ENCODE data around the gene C1orf52. TPM values are rescaled to one million over a fixed set of nuclear protein-coding genes. Genes with fewer than 3 reads are reported as not detected.

Gene C1orf52
- total and polyA plus RNA-seq, 9 of the 15 experiments (the other 6 are each of a cell fraction or from before 2014, with no cell fraction given): 17.0 to 38.5 (median 33.0) TPM

GRCh38 chr1:85276215-85276977 lies 16.9 kb upstream of the C1orf52 start, which contains the start of gene BCL10:
Gene BCL10 (minus strand): TSS chr1:85276632. CDS start chr1:85276352, 280 bp downstream.
- ATAC-seq (peak; percentile 99), FAIRE-seq (peak; percentile 98), DNase-seq (ENCODE audit: extremely low read depth in 1 of 4, low spot score in 3 of 4) (peak; percentile 96 to 98 (median 96))
- H3K79me2 ChIP-seq (ENCODE audit: control insufficient read depth, insufficient read depth, low read length): peaks cover 40% of the 10 kb centered on the region
- peak within 1 kb of the TSS; percentile 95 for H2AFZ ChIP-seq (ENCODE audit: low read depth, low read length)
- intact Hi-C loops (cut with micrococcal nuclease): no loop called here
- peaks cover 0 to 3% of the 10 kb centered on the region in 2 experiments; a peak in 2 of 5 replicates for H3K27me3 ChIP-seq (ENCODE audit: control insufficient read depth in 2 of 2, insufficient read depth in 2 of 2, low read length in 2 of 2)
- H3K4me1 ChIP-seq (replicated peaks in 1 of 2; ENCODE audit: control insufficient read depth in 2 of 2, insufficient read depth in 2 of 2, low read length in 2 of 2): peaks cover 15 to 16% of the 10 kb centered on the region in 2 experiments; a peak in 3 of 5 replicates
- in situ Hi-C loops (cut with MboI): no loop called here
- H3K36me3 ChIP-seq (ENCODE audit: control insufficient read depth, insufficient read depth, low read length): peaks cover 30% of the 10 kb centered on the region
- peak within 1 kb of the TSS; percentile 79 for H3K4me3 ChIP-seq
- H3K27ac ChIP-seq (ENCODE audit: extremely low read depth, low read depth, low read length): peak within 1 kb of the TSS; percentile 87
- no peaks in the 10 kb centered on the region for H3K9me1 ChIP-seq (ENCODE audit: control insufficient read depth, insufficient read depth, low read length)
- BruUV-seq (replicated peaks): no TSS peak
- ChIA-PET CTCF (ENCODE audit: low intra/inter-chr PET ratio) (interaction anchor here (0.7 kb wide), 1 partner anchor 331 kb away, joined by 3 read pairs; no protein-coding TSS in a partner anchor), POLR2A (interaction anchor here (0.7 to 1.5 kb wide), 14 partner anchors 9 to 917 kb away, joined by 3 to 5 read pairs (median 3); partner anchors contain the start of gene C1orf52)
- peak within 1 kb of the TSS; percentile 98 for H3K4me2 ChIP-seq (ENCODE audit: insufficient read depth, low read length)
- H3K9ac ChIP-seq (ENCODE audit: insufficient read depth in 1 of 2, low read depth in 2 of 2, low read length in 2 of 2): peak within 1 kb of the TSS; percentile 88 to 95
- H3K9me3 ChIP-seq (replicated peaks; ENCODE audit: control insufficient read depth, insufficient read depth, low read depth, low read length): no peaks in the 10 kb centered on the region
- 1% methylated on average over 42 of the region's 78 CpGs for WGBS (ENCODE audit: insufficient coverage, low coverage, missing lambda C conversion rate)
- no peaks in the 10 kb centered on the region for H4K20me1 ChIP-seq (replicated peaks; ENCODE audit: control insufficient read depth, insufficient read depth, low read length)
- TF ChIP-seq ZNF165 (CRISPR knock-in tag; IDR thresholded peaks at IDR 0.05; ENCODE audit: borderline replicate concordance) (no peak), BMI1 (IDR thresholded peaks at IDR 0.05; ENCODE audit: low read length) (no peak), ZNF239 (CRISPR knock-in tag; IDR thresholded peaks at IDR 0.05) (no peak; the same call in 1 of the 2 replicates), FOXJ2 (tag; IDR thresholded peaks at IDR 0.05) (no peak), E4F1 (CRISPR knock-in tag; IDR thresholded peaks at IDR 0.05; ENCODE audit: borderline replicate concordance) (no peak), CHD4 (IDR thresholded peaks at IDR 0.05; ENCODE audit: insufficient read depth, insufficient replicate concordance, low read depth, low read length, poor library complexity, severe bottlenecking) (no peak), ZBTB8A (IDR thresholded peaks at IDR 0.05; ENCODE audit: partially characterized antibody) (no peak), SIRT6 (IDR thresholded peaks at IDR 0.05; ENCODE audit: low read depth, low read length) (no peak), THRAP3 (IDR thresholded peaks at IDR 0.05; ENCODE audit: borderline replicate concordance) (no peak), POLR3G (IDR thresholded peaks at IDR 0.05; ENCODE audit: extremely low read depth, insufficient read length, insufficient replicate concordance) (no peak), FOXJ3 (CRISPR knock-in tag; IDR thresholded peaks at IDR 0.05) (no peak), ATF3 (IDR thresholded peaks at IDR 0.05) (no peak), ATF3 (CRISPR knock-in tag; conservative IDR thresholded peaks at IDR 0.05) (no peak), MLX (CRISPR knock-in tag; conservative IDR thresholded peaks at IDR 0.05) (no peak), SAFB (IDR thresholded peaks at IDR 0.05; ENCODE audit: borderline replicate concordance, low read depth, low read length) (no peak), PREB (CRISPR knock-in tag; IDR thresholded peaks at IDR 0.05) (no peak)
